Left lung (tissue), 10 donors: Measurements from ENCODE around the gene MPRIP. TPM values are rescaled to one million over a fixed set of nuclear protein-coding genes. Genes with fewer than 3 reads are reported as not detected.
A peak's percentile ranks its signal among the peaks of the same experiment; 100 is the strongest.

Source experiments
- ATAC-seq: fragments of 200-7000 bp; cut with Tn5 transposase; one replicate; pipeline ENCODE4 v1.9.1; 2020; ENCODE audit warnings: moderate library complexity
- DNase-seq, 4 donors: peaks; one replicate each; pipeline ENCODE4 v3.0.0-alpha.2; 2013 to 2020
- H3K27ac ChIP-seq, 2 donors: fragments of 200-600 bp; sonication (generic) in 1 of 2; one replicate each; pipeline versions ENCODE4 v1.5.0 to v1.8.0; 2020 to 2021
- H3K27me3 ChIP-seq, 2 donors: fragments of 200-600 bp; sonication (generic) in 1 of 2; one replicate each; pipeline versions ENCODE4 v1.5.0 to v1.8.0; 2020 to 2021
- H3K36me3 ChIP-seq, 2 donors: fragments of 200-600 bp; sonication (generic) in 1 of 2; one replicate each; pipeline versions ENCODE4 v1.5.0 to v1.8.0; 2020 to 2021
- H3K4me1 ChIP-seq, 2 donors: fragments of 200-600 bp; one replicate each; pipeline ENCODE4 v1.8.0; 2021
- H3K4me3 ChIP-seq, 2 donors: fragments of 200-600 bp; sonication (generic) in 1 of 2; one replicate each; pipeline versions ENCODE4 v1.5.0 to v1.8.0; 2020 to 2021; ENCODE audit warnings: mild to moderate bottlenecking in 1 of 2
- H3K9me3 ChIP-seq, 2 donors: fragments of 200-600 bp; sonication (generic) in 1 of 2; one replicate each; pipeline versions ENCODE4 v1.5.0 to v1.8.0; 2020 to 2021
- intact Hi-C, 2 donors: fragments of 100-400 bp; cut with DNase I; formaldehyde crosslinking; loops; one replicate each; pipeline versions ENCODE4 v1.11.2 to v1.14.2; 2022
- polyA plus RNA-seq, 6 donors: library from polyadenylated mRNA; unstranded; fragments of 120-200 nt; gene quantifications; one replicate each; pipeline ENCODE4 v1.2.1, GENCODE V29; 2013; ENCODE audit not compliant: insufficient read length in 6 of 6
- total RNA-seq, 2 donors: library from RNA; stranded (reverse); fragmentation: NEBNext Ultra II Directional; extraction: Animal tissue kit (Norgen Biotek cat#: 25700); gene quantifications; one replicate each; pipeline ENCODE4 v1.2.1, GENCODE V29; 2021
- TF ChIP-seq, protein P1 (sequence below), 2 donors: fragments of 200-600 bp; sonication (generic) in 1 of 2; IDR thresholded peaks; one replicate each; pipeline versions ENCODE4 v1.5.0 to v1.8.0; 2021; ENCODE audit warnings: antibody characterized with exemption in 2 of 2
- donor health status: DM: no; HTN: yes; CAD: no.
- donor health status: DM: no; HTN: no; CAD: no.

The MPRIP gene
- total and polyA plus RNA-seq, 8 donors, result 221 to 338 (median 257) TPM

DNA sequence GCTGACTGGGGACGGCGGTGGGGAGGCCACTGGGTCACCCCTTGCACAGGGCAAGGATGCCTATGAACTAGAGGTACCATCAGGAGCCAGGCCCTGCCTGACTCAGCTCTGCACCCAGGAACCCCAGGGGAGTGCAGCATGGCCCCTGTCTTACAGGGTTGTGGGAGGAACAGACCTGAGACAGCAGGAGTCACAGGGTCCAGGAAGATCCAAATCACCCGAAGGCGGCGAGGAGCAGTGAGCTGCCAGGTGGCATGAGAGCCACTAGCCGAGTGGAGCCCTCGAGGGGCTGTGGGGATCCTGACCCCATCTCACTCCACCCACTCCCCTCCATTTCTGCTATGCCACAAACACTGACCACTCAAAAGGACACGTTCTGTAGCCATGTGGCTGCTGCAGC lies 133.1 kb downstream of the MPRIP start:
- peak in 1 of 4 donors; percentile 39 for DNase-seq
- H3K27me3 ChIP-seq, result no peaks in the 10 kb centered on the region
- no peak for ATAC-seq
- peaks cover 7 to 33% of the 10 kb centered on the region in 2 donors for H3K4me1 ChIP-seq
- no peak overlapping the region for H3K4me3 ChIP-seq
- peaks cover 0 to 95% of the 10 kb centered on the region in 2 donors for H3K36me3 ChIP-seq
- TF ChIP-seq, protein P1, sequence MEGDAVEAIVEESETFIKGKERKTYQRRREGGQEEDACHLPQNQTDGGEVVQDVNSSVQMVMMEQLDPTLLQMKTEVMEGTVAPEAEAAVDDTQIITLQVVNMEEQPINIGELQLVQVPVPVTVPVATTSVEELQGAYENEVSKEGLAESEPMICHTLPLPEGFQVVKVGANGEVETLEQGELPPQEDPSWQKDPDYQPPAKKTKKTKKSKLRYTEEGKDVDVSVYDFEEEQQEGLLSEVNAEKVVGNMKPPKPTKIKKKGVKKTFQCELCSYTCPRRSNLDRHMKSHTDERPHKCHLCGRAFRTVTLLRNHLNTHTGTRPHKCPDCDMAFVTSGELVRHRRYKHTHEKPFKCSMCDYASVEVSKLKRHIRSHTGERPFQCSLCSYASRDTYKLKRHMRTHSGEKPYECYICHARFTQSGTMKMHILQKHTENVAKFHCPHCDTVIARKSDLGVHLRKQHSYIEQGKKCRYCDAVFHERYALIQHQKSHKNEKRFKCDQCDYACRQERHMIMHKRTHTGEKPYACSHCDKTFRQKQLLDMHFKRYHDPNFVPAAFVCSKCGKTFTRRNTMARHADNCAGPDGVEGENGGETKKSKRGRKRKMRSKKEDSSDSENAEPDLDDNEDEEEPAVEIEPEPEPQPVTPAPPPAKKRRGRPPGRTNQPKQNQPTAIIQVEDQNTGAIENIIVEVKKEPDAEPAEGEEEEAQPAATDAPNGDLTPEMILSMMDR (IDR thresholded peaks at IDR 0.05), result no peak
- intact Hi-C loops, result no loop called here
- no peaks in the 10 kb centered on the region for H3K9me3 ChIP-seq
- H3K27ac ChIP-seq, result peak overlapping the region in 1 of 2 donors; percentile 50

DNA sequence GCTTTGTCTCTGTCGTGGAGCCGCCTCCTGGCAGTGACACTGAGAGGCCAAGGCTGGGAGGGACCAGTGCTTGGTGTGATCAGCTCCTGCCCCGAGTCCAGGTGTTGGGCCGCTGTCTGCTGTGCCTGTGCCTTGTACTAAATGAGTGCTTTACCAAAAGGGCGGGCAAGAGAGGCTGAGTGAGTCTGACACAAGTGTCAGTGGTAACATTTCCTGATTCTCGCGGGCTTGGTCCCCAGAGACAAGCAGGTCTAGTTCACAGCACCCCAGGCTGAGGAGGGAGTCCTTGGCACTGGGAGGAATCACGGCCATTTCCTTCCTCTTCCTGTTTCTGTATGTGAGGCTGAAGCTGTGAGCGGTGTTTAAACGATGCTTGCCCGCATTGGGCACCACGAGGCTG lies 133.7 kb downstream of the MPRIP start:
- Histone ChIP-seq H3K27me3 (no peaks in the 10 kb centered on the region), H3K4me3 (no peak overlapping the region), H3K9me3 (no peaks in the 10 kb centered on the region), H3K4me1 (peaks cover 2 to 28% of the 10 kb centered on the region in 2 donors), H3K27ac (peak overlapping the region in 1 of 2 donors; percentile 50), H3K36me3 (peaks cover 0 to 98% of the 10 kb centered on the region in 2 donors)
- DNase-seq, result peak in 1 of 4 donors; percentile 31
- TF ChIP-seq, protein P1 (IDR thresholded peaks at IDR 0.05), result no peak
- intact Hi-C loops, result no loop called here
- no peak for ATAC-seq

DNA sequence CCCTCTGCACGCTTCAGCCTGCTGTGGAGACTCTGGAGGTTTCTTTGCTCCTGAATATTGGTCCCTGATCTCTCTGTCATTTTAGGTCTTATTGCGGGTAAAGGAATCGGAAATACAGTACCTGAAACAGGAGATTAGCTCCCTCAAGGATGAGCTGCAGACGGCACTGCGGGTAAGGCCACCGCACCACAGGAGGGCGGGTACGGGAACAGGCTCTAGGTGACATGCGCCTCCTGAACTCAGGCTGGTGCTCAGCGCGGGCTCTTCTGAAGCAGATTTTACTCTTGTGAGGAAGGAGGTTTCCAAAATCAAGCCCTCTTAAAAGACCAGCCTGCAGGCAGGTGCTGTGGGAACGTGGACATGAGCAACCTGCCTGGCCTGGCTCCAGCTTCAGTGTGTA lies 134.1 kb downstream of the MPRIP start:
- H3K36me3 ChIP-seq, result peaks cover 0 to 100% of the 10 kb centered on the region in 2 donors
- no peaks in the 10 kb centered on the region for H3K27me3 ChIP-seq
- H3K4me1 ChIP-seq, result peaks cover 0 to 25% of the 10 kb centered on the region in 2 donors
- no peaks in the 10 kb centered on the region for H3K9me3 ChIP-seq
- ATAC-seq, result no peak
- DNase-seq, result peak in 1 of 4 donors; percentile 43
- intact Hi-C loops, result no loop called here
- peak overlapping the region in 1 of 2 donors; percentile 50 for H3K27ac ChIP-seq
- no peak overlapping the region for H3K4me3 ChIP-seq
- TF ChIP-seq, protein P1 (IDR thresholded peaks at IDR 0.05), result no peak

DNA sequence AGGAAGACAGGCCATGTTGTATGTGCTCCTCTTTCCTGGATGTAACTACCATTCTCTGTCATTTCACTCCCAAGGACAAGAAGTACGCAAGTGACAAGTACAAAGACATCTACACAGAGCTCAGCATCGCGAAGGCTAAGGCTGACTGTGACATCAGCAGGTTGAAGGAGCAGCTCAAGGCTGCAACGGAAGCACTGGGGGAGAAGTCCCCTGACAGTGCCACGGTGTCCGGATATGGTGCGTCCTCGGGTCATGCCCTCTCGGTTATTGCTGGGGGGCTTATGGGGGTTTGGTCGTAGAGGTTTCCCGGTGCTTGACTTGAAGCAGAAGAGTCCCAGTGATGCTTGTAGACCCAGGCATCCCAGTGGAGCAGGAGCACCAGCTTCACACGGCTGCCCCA lies 134.9 kb downstream of the MPRIP start:
- DNase-seq, result no peak
- TF ChIP-seq, protein P1 (IDR thresholded peaks at IDR 0.05), result no peak
- peaks cover 0 to 20% of the 10 kb centered on the region in 2 donors for H3K4me1 ChIP-seq
- H3K27ac ChIP-seq, result no peak overlapping the region
- no peaks in the 10 kb centered on the region for H3K27me3 ChIP-seq
- intact Hi-C loops, result no loop called here
- H3K4me3 ChIP-seq, result no peak overlapping the region
- peaks cover 0 to 100% of the 10 kb centered on the region in 2 donors for H3K36me3 ChIP-seq
- no peaks in the 10 kb centered on the region for H3K9me3 ChIP-seq
- ATAC-seq, result no peak

DNA sequence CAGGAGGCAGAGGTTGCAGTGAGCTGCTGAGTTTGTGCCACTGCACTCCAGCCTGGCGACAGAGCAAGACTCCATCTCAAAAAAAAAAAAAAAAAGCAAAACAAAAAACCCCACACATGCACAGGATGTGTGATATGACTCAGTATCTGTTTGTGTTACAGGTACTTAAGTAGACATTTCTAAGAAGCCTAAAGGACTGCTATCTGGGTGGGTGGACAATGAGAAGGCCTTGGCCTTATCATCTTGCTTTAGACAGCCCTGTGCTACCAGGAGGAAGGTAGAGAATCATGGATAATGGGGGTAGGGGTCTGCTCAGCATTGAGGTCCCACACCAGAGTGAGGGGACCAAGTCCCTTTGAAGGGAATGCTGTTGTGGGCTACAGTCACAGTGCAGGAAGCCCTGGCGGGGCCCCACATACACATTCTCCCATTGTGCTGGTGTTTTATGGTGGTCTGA lies 137.1 kb downstream of the MPRIP start:
- H3K9me3 ChIP-seq, result no peaks in the 10 kb centered on the region
- no peak overlapping the region for H3K4me3 ChIP-seq
- no peaks in the 10 kb centered on the region for H3K27me3 ChIP-seq
- DNase-seq (no peak), ATAC-seq (no peak)
- intact Hi-C loops, result no loop called here
- peaks cover 0 to 21% of the 10 kb centered on the region in 2 donors for H3K4me1 ChIP-seq
- peak overlapping the region in 1 of 2 donors; percentile 13 for H3K27ac ChIP-seq
- TF ChIP-seq, protein P1 (IDR thresholded peaks at IDR 0.05), result no peak
- peaks cover 0 to 100% of the 10 kb centered on the region in 2 donors for H3K36me3 ChIP-seq
